ENCODE measurements around the gene UNC5B. TPM values are rescaled to one million over a fixed set of nuclear protein-coding genes. Genes with fewer than 3 reads are reported as not detected.

The UNC5B gene
- 20.6 and 35.7 TPM in 2 replicates for total RNA-seq (ENCODE audit: low replicate concordance)

DNA sequence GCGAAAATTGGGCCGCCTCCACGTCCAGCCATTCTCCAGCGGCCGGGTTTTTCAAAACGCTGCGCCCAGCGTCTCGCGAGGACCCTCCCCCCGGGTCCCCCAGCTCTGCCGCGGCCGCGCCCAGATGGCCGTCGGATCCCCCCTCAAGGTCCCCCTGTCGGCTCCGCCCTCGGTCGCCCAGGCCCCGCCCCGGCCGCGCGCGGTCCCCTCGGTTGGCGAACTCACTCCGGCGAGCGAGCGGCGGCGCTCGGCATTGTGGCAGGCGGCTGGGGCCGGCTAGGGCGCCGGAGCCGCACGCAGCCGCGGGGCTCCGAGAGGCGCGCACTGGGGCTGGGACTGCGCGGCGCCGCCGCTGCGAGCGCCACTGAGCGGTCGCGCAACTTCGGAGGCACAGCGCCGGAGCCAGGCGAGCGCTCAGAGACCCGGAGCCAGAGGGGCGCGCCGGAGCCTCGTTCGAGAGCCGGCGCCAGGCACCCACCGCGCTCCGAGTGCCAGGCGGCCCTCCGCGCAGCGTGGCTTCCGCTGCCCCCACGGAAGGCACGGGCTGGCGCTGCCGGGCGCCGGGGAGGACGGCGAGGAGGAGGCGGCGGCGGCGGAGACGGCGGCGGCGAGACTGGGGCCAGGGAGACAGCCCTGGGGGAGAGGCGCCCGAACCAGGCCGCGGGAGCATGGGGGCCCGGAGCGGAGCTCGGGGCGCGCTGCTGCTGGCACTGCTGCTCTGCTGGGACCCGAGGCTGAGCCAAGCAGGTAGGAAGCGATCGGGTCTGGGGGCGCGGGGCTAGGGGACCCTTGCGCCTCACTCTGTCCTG is at the start of gene UNC5B:
Gene UNC5B (plus strand): TSS at position 253 of the 809 bp plus-strand sequence. CDS start 416 bp downstream, at position 669.
- DNase-seq (ENCODE audit: low read depth) = peak; percentile 82
- H3K4me3 ChIP-seq (ENCODE audit: low read depth, low read length) = peak within 1 kb of the TSS; percentile 88
- TF ChIP-seq CTCF (IDR thresholded peaks at IDR 0.05; ENCODE audit: insufficient read depth, low read length) = peak; percentile 40

DNA sequence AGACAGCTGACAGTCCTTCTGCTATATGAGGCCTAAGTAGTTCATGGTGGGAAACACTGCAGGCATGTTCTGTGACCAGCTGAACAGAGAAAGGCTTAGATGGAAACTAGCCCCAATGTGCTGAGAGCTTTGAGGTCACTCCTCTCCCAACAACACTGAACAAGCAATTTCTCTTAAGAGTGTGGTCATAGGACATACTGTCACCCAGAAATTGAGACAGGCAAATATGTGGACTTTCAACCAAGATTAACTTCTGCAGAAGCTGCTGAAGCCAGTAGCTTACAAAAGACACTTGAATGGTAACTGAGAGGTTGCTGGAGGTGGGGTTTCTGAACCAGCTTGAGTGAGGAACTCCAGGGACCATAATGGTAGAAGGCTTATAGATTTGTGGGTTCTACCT is 38.9 kb upstream of the UNC5B start:
- no peak overlapping the region for H3K4me3 ChIP-seq (ENCODE audit: low read depth, low read length)
- no peak for DNase-seq (ENCODE audit: low read depth)
- TF ChIP-seq CTCF (IDR thresholded peaks at IDR 0.05; ENCODE audit: insufficient read depth, low read length) = no peak

DNA sequence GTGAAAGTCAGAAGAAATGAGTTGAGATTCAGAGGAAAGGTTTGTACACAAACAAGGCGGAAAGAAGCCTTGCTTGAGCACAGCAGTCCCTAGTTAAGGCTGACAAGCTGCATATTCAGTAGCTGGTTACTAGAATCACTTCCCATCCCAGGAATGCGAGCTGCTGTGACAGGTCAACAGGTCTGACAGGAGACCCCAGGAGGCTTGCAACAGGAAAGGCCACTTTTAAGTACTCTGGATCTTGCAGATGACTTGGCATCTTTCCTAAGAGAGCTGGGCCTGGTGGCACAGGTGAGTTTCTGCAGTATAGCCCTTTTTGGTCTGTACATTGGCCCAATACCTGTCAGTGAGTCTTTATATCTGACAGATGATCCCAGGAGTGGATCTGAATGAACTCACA is 35.7 kb upstream of the UNC5B start:
- no peak for DNase-seq (ENCODE audit: low read depth)
- H3K4me3 ChIP-seq (ENCODE audit: low read depth, low read length) = no peak overlapping the region
- TF ChIP-seq CTCF (IDR thresholded peaks at IDR 0.05; ENCODE audit: insufficient read depth, low read length) = no peak

DNA sequence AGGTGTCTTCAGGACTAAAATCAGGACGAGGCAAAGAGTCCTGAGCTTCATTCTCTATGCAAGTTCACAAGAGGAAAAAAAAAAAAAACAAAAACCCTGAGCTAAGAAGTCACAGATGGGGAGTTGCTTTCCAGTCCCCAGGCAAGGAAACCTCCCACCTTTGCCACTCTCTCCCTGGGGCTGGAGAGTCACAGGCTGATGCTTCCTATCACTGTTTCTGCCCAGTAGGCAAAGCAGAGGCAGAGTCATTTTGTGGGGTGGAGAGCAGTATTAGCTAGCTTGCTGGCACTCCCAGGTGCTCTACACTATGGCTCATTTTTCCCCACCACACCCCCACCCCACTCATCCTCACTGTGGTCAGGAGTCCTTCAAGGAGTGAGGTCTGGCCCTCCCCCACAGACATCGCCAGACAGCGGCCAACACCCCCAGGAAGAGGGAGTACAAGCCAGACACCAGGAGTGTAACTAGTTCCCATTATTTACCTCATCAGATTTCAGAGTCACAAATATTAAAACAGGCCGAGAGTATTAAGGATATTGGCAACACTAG is 34.6 kb upstream of the UNC5B start:
- no peak for DNase-seq (ENCODE audit: low read depth)
- no peak for TF ChIP-seq CTCF (IDR thresholded peaks at IDR 0.05; ENCODE audit: insufficient read depth, low read length)
- no peak overlapping the region for H3K4me3 ChIP-seq (ENCODE audit: low read depth, low read length)

DNA sequence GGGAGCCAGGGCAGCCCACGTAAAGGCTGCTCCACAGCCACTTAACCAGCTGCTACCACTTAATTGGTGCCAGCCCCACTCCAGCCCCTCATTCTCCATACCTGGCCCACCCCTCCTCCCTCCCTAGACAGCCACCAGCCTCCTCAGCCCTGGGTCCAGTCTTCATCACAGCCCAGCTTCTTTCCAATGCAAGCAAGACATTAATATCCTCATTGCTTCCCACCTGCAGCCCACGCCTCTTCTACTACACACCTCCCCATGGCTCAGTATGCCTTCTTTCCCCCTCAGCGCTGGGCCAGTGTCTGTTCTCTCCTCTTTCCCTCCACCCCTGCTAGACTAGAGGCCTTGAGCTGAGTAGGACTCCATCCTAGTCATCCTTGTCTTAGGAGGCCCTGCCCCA is 33.5 kb upstream of the UNC5B start:
- no peak for DNase-seq (ENCODE audit: low read depth)
- no peak for TF ChIP-seq CTCF (IDR thresholded peaks at IDR 0.05; ENCODE audit: insufficient read depth, low read length)
- no peak overlapping the region for H3K4me3 ChIP-seq (ENCODE audit: low read depth, low read length)

GRCh38 chr10:71179382-71179781 is 33.0 kb upstream of the UNC5B start:
- TF ChIP-seq CTCF (IDR thresholded peaks at IDR 0.05; ENCODE audit: insufficient read depth, low read length) = no peak
- DNase-seq (ENCODE audit: low read depth) = no peak
- no peak overlapping the region for H3K4me3 ChIP-seq (ENCODE audit: low read depth, low read length)
